NCI-H2227 (cell line): Measurements from ENCODE around the gene PRAC2.
A peak's percentile ranks its signal among the peaks of the same experiment; 100 is the strongest.

Experiments used
- DNase-seq: peaks from one replicate; lab custom pipeline; 2025; ENCODE audit not compliant: unreplicated experiment; lab: John Stamatoyannopoulos, UW

The PRAC2 gene

DNA sequence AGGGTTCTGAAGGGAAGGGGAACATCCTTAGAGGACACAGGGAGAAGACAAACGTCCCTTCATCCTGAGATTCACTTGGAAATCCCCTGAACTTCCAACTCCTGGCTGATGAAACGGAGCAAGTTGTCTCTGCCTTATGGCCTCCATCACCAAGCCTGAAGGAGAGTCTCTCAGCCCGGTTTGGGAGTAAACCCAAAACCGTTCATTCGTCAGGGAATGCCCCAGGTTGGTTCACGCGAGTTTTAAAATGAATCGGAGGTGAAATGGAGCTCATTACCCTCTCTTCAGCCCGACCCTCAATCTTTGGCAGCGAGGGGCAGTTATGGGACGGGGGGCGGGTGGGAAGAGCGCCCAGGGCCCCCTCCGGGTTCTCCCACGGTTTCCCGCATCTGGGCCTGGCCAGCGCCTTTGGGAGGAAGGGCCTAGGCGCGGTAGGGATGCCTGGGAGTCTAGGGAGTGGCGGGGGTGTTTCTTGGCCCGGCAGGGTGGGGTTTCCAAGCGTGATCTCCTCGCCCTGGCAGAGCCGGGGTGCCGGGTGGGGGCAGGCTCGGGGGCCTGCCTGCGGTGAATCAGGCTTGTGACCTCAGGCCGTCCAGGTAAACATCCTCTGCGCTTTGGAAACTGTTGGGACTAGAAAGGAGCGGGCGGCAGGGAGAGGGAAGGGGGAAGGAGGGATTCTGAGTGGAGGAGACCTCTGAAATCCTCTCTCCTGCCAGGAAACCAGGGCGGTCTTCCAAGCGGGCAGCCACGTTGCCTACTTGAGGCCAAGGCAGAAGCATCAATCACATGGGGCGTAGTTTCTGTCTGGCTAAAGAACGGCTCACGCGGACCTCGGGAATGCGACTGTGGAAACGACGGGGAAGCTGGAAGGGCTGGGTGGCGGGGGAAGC is 29.7 kb downstream of the PRAC2 start:
- no peak for DNase-seq

DNA sequence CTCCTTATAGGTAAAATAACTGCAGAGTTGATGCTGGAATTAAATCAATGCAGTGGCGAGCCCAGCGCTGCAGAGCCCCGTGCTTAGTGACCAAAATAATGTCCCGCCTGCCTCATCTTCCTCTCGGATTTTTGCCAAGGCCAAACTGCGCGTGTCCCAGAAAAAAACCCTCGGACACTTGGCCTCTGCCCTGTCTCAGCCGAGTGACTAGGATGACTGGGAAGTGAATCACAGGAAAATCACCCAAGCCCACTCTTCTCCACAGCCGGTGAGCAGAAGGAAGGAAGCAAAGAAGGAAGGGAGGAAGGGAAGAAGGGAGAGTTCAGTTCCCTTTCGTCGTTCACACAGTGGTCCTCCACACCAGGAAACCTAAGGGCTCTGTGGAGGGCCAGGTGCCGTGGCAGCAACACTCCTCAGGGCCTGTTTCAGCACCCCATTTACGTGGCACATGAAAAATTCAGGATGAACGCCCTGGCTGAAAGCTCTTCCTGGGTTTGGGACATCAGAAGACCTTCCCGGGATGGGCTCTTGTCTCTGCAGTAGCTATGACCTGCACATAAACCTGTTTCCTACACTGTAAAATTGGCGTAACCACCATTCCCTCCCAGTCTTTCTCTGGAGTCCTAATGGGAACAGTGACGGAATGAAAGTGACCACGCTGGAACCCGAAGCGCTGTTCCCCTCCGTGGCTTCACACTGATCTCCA is 31.0 kb downstream of the PRAC2 start:
- DNase-seq: no peak

DNA sequence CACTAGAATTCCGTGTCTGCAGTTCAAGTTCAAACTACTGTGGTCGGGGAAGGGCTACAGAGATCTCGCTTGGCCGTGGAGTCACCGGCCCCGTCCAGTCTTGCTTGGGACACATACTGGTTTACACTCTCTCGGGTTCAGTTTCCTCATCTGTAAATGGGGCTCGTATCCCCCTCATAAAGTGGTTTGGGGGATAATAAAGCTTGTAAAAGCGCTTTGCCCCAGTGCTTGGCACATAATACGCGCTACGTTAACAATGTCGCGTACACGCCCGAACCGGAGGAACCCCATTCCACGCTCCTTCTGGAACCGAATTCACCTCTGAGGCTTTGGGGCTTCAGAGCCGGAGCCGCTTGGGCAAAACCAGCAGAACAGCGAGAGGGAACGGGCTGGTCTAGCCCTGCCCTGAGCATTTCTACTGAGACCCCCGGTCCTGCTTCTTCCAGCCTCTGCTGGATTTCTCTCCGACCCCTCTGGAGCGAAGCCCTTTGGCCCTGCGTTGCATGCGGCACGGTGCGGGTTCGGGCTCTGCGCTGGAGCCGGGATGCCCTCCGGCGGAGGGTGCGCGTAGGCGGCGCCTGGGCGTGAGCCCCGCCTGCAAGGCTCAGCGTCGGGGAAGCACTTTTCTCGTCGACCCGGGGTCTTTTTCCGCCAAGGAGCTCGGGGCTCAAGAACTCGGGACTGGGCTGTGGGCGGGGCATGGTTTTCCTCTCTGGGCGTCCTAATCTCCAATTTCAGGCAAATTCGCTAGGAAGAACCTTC is 31.7 kb downstream of the PRAC2 start:
- DNase-seq: peak; percentile 28

DNA sequence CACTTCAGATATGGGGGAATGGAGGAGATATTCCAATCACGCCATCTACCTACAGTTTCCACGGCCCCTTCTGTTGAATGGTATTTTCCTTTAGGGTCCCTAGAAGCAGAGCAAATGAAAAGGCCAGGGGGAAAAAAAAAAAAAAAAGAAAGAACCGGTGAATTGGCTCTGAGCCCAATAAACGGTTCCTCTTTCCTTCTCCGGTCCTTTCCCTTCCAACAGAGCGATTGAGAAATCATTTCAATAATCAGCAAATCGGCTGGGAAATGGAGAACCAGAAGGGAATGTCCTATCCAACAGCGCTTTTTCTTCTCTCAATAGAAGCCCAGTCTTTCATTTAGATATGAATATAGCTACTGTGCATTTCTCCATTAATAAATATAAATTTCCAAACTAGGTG is 32.4 kb downstream of the PRAC2 start:
- DNase-seq: no peak

DNA sequence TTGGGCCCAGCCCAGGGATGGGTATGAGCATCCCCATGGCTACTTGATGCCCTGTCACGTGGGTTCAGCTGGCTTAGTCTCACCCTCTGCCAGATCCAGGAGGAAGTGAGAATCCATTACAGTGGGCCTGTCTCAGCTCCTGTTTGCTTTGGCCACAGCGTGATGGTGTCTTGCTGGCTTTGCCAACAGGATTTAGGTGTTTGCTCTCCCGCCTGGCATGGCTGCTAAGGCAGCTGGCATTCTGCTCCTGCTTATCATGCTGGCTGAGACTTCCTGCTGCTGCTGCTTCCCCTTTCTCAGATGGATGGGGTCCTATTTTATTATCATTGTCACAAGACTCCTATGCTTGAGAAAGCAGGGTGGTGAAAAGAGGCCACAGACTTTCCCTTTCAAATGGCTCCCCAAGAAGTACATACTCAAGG is 33.9 kb downstream of the PRAC2 start:
- no peak for DNase-seq

DNA sequence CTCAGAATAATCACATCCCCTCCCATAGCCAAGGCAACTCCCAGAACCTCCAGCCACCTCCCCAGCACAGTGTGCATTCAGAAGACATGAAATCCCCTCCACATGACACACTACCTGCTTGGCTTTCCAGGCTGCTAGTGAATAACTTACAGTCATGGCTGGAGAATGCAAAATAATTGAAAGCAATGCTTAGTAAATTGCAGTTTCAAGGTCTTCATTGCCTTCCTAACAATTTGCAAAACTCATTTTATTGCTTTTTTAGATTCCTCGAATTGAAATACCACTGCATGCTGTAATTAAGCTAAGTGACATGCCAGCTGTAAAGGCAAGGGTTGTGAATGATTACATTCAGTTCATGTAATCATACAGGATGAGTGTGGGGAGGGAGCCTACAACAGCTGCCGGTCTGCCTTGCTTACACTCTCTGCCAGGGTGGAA is 34.6 kb downstream of the PRAC2 start:
- DNase-seq: peak; percentile 54

DNA sequence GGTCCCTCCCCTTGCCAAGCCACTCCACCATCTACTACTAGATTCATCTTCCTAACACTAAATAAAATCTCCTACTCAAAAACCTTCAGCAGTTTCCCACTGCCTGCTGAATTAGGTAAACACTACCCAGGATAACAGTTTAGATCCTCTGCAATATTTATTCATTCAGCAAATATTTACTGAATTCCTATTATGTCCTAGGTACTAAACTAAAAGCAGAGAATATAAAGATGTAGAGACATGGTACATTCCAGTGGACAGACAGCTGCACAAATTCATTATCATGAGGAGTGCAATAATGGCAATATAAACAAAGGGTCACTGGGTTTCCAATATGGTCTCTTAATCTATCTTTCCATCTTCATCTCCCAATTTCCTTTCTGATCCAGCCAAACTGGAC is 36.3 kb downstream of the PRAC2 start:
- DNase-seq: no peak

DNA sequence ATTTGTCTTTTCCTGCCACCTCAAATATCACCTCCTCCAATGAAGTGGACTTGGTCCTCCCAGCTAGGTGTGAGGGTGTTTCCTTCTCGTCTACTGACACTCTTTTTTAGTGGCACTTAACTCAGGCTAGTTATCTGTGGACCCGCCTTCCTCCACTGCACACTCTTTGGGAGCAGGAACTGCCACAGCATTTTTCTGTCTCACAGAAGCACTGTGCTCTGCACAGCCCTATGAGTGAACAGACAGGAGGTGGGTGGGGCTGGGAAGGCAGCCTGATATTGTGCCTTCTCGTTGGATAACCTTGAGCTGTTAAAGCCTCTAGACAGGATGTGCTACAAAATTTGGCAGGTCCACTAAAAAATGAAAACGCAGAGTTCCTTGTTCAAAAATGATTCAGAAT is 37.4 kb downstream of the PRAC2 start:
- DNase-seq: no peak

DNA sequence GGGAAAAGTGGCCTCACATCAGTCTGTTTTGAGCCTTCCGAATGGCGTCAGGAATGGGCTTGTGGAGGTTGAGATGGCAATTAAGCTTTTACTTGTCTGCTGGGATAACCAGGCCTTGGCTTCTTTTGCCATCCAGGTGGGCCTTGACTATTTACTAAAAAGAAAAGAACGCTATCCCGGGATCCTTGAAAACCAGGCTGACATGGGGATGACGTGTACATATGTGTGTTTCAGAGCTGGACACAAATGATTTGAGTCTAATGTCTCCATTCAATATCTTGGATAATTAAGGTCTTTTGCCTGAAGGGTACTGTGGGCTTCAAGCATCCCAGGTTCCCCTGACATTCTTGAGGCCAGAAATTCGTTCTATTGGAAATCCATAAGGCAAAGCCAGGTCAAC is 38.1 kb downstream of the PRAC2 start:
- no peak for DNase-seq

DNA sequence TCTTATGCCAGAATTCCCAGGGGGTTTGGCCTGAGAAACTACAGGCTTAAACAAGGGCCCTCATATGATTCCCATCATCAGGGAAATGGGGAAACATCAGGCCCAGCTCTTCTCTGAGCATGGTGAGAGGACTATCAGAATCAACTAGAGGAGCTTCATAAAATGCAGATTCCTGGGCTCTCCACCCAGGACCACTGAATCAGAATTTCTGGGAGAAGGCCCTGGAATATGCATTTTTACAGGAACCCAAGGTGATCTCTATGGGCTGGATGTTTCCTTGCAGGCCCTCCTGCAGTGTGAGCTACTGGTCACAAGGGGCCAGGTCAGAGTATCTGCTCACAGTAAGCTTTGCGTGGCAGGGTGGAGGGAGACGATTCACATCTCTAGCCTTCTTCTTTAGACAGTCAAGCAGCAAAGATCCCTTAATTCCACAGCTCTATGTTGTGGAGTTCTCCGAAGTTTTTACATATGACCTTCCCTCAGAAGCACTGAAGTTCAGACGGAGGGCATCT is 44.3 kb downstream of the PRAC2 start:
- DNase-seq: no peak

DNA sequence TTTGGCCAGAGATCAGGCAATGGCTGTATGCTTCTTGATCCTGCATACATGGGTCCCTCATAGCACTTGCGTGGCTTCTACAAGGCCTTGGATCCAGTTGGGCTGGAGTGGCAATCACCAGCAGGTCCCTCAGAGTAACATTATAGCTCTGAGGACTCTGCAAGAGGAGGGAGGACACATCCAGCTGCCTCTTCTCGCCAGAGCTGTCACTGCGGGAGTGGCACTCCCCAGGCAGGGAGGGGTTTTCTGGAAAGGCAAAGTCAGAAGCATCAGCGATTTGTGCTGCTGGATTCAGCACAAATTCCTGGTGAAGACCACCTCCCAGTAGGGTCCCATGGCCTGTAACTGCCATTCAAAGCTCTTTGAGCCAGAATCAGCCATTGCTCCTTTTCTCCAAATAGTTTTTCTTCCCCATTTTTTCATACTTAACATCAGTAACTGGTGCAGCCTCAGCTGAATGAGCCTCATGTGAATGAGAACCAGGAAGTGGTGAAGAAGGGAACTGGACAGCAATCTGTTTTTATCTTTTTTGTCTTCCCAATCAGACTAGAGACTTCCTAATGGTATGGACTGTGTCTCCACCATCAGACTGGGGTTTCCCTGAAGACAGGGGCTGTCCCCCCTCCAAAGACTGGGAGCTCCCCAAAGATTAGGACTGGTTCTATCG is 46.2 kb downstream of the PRAC2 start:
- no peak for DNase-seq

DNA sequence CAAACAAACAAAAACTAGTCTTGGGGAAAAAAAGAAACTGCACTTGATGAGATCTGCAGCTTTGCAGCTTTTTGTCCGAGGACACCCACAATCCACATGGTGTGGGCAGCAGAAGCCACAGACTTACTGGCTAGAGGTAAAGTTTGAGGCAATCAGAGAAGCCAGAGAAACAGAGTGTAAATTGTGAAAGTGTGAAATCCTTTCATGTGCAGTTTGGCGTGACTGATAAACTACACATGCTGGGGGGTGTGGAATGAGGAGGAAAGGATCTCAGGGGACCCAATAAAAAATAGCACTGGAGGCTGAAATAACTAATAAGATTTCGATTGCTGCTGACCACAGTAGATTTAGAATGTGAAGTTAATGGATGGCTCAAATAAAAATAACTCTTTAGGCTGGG is 48.0 kb downstream of the PRAC2 start:
- DNase-seq: no peak

DNA sequence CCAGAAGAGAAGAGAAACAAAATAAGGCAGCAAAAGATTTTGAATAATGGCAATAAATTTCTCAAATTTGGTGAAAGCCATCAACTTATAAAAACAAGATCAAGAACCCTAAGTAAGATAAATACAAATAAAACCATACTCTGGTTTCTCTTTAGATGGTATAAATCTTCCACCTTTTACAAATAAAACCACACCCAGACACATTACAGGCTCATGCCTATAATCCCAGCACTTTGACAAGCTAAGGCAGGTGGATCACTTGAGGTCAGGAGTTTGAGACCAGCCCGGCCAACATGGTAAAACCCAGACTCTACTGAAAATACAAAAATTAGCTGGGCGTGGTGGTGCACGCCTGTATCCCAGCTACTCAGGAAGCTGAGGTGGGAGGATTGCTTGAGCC is 50.3 kb downstream of the PRAC2 start:
- no peak for DNase-seq
